ENCODE measurements around the gene WFS1. TPM values are rescaled to one million over a fixed set of nuclear protein-coding genes. Genes with fewer than 3 reads are reported as not detected.

WFS1 gene
- total RNA-seq, 1 experiment from 2014 or later, result 57.1 TPM

DNA sequence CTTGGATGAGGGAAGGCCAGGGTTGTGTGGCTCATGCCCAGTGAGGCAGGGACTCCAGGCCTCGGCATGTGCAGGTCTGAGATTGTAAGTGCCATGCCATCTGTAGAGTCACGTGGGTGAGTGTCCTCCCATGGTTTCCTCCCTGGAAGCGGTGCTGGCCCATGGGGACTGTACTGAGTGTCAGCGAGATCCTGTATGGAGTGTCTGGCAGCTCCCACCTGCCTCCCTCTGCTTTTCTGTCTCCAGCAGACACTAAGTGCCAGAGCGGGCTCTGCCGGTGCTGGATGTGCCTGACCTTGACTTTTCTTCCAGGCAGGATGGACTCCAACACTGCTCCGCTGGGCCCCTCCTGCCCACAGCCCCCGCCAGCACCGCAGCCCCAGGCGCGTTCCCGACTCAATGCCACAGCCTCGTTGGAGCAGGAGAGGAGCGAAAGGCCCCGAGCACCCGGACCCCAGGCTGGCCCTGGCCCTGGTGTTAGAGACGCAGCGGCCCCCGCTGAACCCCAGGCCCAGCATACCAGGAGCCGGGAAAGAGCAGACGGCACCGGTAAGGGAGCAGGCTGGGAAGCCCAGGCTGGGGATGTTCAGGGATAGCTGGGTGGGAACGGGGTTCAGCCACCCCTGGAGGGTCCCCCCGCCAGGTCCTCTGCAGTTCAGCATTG, 7.6 kb downstream of the WFS1 start:
- H3K27me3 ChIP-seq (ENCODE audit: insufficient read depth, low read depth), result no peaks in the 10 kb centered on the region
- no peak overlapping the region for H3K4me3 ChIP-seq
- intact Hi-C loops (cut with micrococcal nuclease; ENCODE audit: unreplicated experiment), result no loop called here
- peaks cover 21% of the 10 kb centered on the region for H3F3A ChIP-seq (ENCODE audit: insufficient read depth, low read depth)
- DNase-seq, result no peak
- no peak overlapping the region for H3K27ac ChIP-seq
- peaks cover 21% of the 10 kb centered on the region for H4K20me1 ChIP-seq (ENCODE audit: insufficient read depth)
- ChIA-PET CTCF (no interaction called here), POLR2A (ENCODE audit: unreplicated experiment) (no interaction called here)
- TF ChIP-seq, protein P1, sequence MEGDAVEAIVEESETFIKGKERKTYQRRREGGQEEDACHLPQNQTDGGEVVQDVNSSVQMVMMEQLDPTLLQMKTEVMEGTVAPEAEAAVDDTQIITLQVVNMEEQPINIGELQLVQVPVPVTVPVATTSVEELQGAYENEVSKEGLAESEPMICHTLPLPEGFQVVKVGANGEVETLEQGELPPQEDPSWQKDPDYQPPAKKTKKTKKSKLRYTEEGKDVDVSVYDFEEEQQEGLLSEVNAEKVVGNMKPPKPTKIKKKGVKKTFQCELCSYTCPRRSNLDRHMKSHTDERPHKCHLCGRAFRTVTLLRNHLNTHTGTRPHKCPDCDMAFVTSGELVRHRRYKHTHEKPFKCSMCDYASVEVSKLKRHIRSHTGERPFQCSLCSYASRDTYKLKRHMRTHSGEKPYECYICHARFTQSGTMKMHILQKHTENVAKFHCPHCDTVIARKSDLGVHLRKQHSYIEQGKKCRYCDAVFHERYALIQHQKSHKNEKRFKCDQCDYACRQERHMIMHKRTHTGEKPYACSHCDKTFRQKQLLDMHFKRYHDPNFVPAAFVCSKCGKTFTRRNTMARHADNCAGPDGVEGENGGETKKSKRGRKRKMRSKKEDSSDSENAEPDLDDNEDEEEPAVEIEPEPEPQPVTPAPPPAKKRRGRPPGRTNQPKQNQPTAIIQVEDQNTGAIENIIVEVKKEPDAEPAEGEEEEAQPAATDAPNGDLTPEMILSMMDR (conservative IDR thresholded peaks at IDR 0.05), result no peak
- no peaks in the 10 kb centered on the region for H3K9me3 ChIP-seq (ENCODE audit: insufficient read depth, low read depth)
- no TSS peak for BruUV-seq (replicated peaks)
- no peak overlapping the region for H2AFZ ChIP-seq
- no peaks in the 10 kb centered on the region for H3K36me3 ChIP-seq (ENCODE audit: low read depth)
- peaks cover 23% of the 10 kb centered on the region for H3K4me1 ChIP-seq (replicated peaks; ENCODE audit: insufficient read depth)
- H3K4me2 ChIP-seq, result no peak overlapping the region
- H3K9me2 ChIP-seq (ENCODE audit: insufficient read depth), result no peaks in the 10 kb centered on the region
- peaks cover 11% of the 10 kb centered on the region; the same call in 1 of the 2 replicates for H3K79me2 ChIP-seq (ENCODE audit: low read depth)

GRCh38 chr4:6277935-6278800, 8.5 kb downstream of the WFS1 start:
- peaks cover 21% of the 10 kb centered on the region for H4K20me1 ChIP-seq (ENCODE audit: insufficient read depth)
- H3K36me3 ChIP-seq (ENCODE audit: low read depth), result no peaks in the 10 kb centered on the region
- H3K9me3 ChIP-seq (ENCODE audit: insufficient read depth, low read depth), result no peaks in the 10 kb centered on the region
- no peak overlapping the region for H2AFZ ChIP-seq
- H3K4me1 ChIP-seq (replicated peaks; ENCODE audit: insufficient read depth), result peaks cover 14% of the 10 kb centered on the region
- no peak overlapping the region for H3K27ac ChIP-seq
- intact Hi-C loops (cut with micrococcal nuclease; ENCODE audit: unreplicated experiment), result no loop called here
- no peak overlapping the region for H3K4me2 ChIP-seq
- H3F3A ChIP-seq (ENCODE audit: insufficient read depth, low read depth), result peaks cover 13% of the 10 kb centered on the region
- ChIA-PET CTCF (no interaction called here), POLR2A (ENCODE audit: unreplicated experiment) (no interaction called here)
- H3K9me2 ChIP-seq (ENCODE audit: insufficient read depth), result no peaks in the 10 kb centered on the region
- H3K79me2 ChIP-seq (ENCODE audit: low read depth), result peaks cover 11% of the 10 kb centered on the region; the same call in 1 of the 2 replicates
- no peaks in the 10 kb centered on the region for H3K27me3 ChIP-seq (ENCODE audit: insufficient read depth, low read depth)
- no TSS peak for BruUV-seq (replicated peaks)
- no peak overlapping the region for H3K4me3 ChIP-seq
- DNase-seq, result no peak
- TF ChIP-seq, protein P1 (conservative IDR thresholded peaks at IDR 0.05), result no peak
- no peak for TF ChIP-seq EZH2 (IDR thresholded peaks at IDR 0.05; ENCODE audit: low read depth)

DNA sequence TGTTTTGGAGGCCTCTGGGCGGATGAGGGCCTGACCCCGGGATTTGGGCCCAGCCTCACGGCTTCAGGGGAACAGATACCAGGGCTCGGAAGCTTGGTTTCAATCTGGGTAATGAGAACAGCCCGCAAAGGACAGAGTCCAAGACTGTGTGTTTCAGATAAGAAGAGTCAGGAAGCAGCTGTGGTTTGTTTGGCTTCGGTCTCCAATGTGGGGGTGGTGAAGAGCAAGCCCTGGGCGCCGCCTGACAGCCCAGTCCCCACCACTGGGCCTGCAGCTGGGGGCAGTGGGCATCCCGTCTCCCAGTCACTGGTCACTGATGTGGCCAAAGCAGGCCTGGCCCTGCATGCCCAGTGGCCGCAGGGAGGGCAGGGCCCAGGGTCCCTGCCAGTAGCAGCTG, 9.1 kb downstream of the WFS1 start:
- H3F3A ChIP-seq (ENCODE audit: insufficient read depth, low read depth), result peaks cover 6% of the 10 kb centered on the region
- BruUV-seq (replicated peaks), result no TSS peak
- no peak for TF ChIP-seq EZH2 (IDR thresholded peaks at IDR 0.05; ENCODE audit: low read depth)
- TF ChIP-seq, protein P1 (conservative IDR thresholded peaks at IDR 0.05), result no peak
- H3K27me3 ChIP-seq (ENCODE audit: insufficient read depth, low read depth), result no peaks in the 10 kb centered on the region
- H3K4me2 ChIP-seq, result no peak overlapping the region
- peaks cover 11% of the 10 kb centered on the region; the same call in 1 of the 2 replicates for H3K79me2 ChIP-seq (ENCODE audit: low read depth)
- intact Hi-C loops (cut with micrococcal nuclease; ENCODE audit: unreplicated experiment), result no loop called here
- no peaks in the 10 kb centered on the region for H3K9me2 ChIP-seq (ENCODE audit: insufficient read depth)
- peaks cover 8% of the 10 kb centered on the region for H3K4me1 ChIP-seq (replicated peaks; ENCODE audit: insufficient read depth)
- ChIA-PET CTCF (no interaction called here), POLR2A (ENCODE audit: unreplicated experiment) (no interaction called here)
- H3K4me3 ChIP-seq, result no peak overlapping the region
- no peak overlapping the region for H2AFZ ChIP-seq
- no peak overlapping the region for H3K27ac ChIP-seq
- H3K36me3 ChIP-seq (ENCODE audit: low read depth), result no peaks in the 10 kb centered on the region
- H4K20me1 ChIP-seq (ENCODE audit: insufficient read depth), result peaks cover 15% of the 10 kb centered on the region
- no peaks in the 10 kb centered on the region for H3K9me3 ChIP-seq (ENCODE audit: insufficient read depth, low read depth)
- no peak for DNase-seq
